Spleen (tissue), 11 donors: ENCODE data around the gene LTBP1. TPM values are rescaled to one million over a fixed set of nuclear protein-coding genes. Genes with fewer than 3 reads are reported as not detected.

Experiments
- DNase-seq: peaks from one replicate; pipeline ENCODE4 v3.0.0-alpha.2; 2020
- H3K27ac ChIP-seq, 8 donors: fragments of 200-600 bp; sonication (generic) in 7 of 8; 1 replicate in 4 of 8; 2 replicates in 4 of 8; pipeline versions ENCODE4 v1.5.0 to v1.8.0; 2016 to 2021; ENCODE audit warnings: inconsistent platforms in 4 of 8, mild to moderate bottlenecking in 4 of 8, moderate library complexity in 1 of 8
- H3K27me3 ChIP-seq, 7 donors: fragments of 200-600 bp; sonication (generic) in 6 of 7; replicated peaks in 1 of 7; 1 replicate in 4 of 7; 2 replicates in 3 of 7; pipeline versions ENCODE4 v1.5.0 to v1.8.0; 2016 to 2021; ENCODE audit warnings: inconsistent platforms in 3 of 7, mild to moderate bottlenecking in 1 of 7
- H3K36me3 ChIP-seq, 6 donors: fragments of 200-600 bp; sonication (generic) in 5 of 6; 1 replicate in 4 of 6; 2 replicates in 2 of 6; pipeline versions ENCODE4 v1.5.0 to v1.8.0; 2016 to 2021; ENCODE audit warnings: inconsistent platforms in 2 of 6
- H3K4me1 ChIP-seq, 6 donors: fragments of 200-600 bp; sonication (generic) in 5 of 6; 1 replicate in 3 of 6; 2 replicates in 3 of 6; pipeline versions ENCODE4 v1.5.0 to v1.8.0; 2016 to 2021; ENCODE audit warnings: inconsistent platforms in 3 of 6
- H3K4me3 ChIP-seq, 8 donors: fragments of 200-600 bp; sonication (generic) in 7 of 8; 1 replicate in 4 of 8; 2 replicates in 4 of 8; pipeline versions ENCODE4 v1.5.0 to v1.8.0; 2016 to 2021; ENCODE audit warnings: inconsistent platforms in 4 of 8, mild to moderate bottlenecking in 4 of 8, moderate library complexity in 2 of 8
- H3K9me3 ChIP-seq, 8 donors: fragments of 200-600 bp; sonication (generic) in 7 of 8; 1 replicate in 4 of 8; 2 replicates in 4 of 8; pipeline versions ENCODE4 v1.5.0 to v1.8.0; 2016 to 2021; ENCODE audit warnings: inconsistent platforms in 4 of 8
- POLR2A ChIP-seq, 3 donors: fragments of 450-650 bp; IDR thresholded peaks; one replicate each; pipeline ENCODE4 v1.5.1; 2017; ENCODE audit warnings: antibody characterized with exemption in 3 of 3, mild to moderate bottlenecking in 1 of 3
- POLR2AphosphoS5 ChIP-seq, 3 donors: sonication (generic); formaldehyde crosslinking; IDR thresholded peaks; one replicate each; pipeline ENCODE4 v1.5.1; 2017; ENCODE audit warnings: antibody characterized with exemption in 3 of 3
- WGBS, 5 donors: extraction: QIAGEN DNeasy Blood & Tissue Kit in 3 of 5; methylation state at CpG; one replicate each; pipeline versions ENCODE4 v1.1.5 to v1.1.7; 2013 to 2018; 5-methylcytosine and 5-hydroxymethylcytosine counted together
- intact Hi-C: fragments of 100-400 bp; cut with DNase I; formaldehyde crosslinking; loops from one replicate; pipeline ENCODE4 v1.15.0; 2023; ENCODE audit warnings: low total_unique reads
- polyA plus RNA-seq, 3 donors: library from polyadenylated mRNA; stranded (reverse); fragments of 200-250 nt; gene quantifications; one replicate each; pipeline ENCODE4 v1.2.1, GENCODE V29; 2013
- total RNA-seq, 7 donors: library from RNA; depleted of rRNA in 3 of 7; stranded (reverse); fragments of >200 nt in 3 of 7; fragmentation: NEBNext Ultra II Directional in 4 of 7; extraction: Animal tissue kit (Norgen Biotek cat#: 25700) in 4 of 7; gene quantifications; one replicate each; pipeline versions ENCODE4 v1.1.0 to v1.2.1, GENCODE V29; 2016 to 2021
- TF ChIP-seq, protein P1 (sequence below), 11 experiments: fragments of 200-600 bp in 7 of 11; fragments of 450-650 bp in 4 of 11; sonication (generic) in 4 of 11; IDR thresholded peaks in 8 of 11; conservative IDR thresholded peaks in 3 of 11; 1 replicate in 7 of 11; 2 replicates in 4 of 11; pipeline versions ENCODE4 v1.4.0 to v1.8.0; 2016 to 2021; ENCODE audit warnings: antibody characterized with exemption in 11 of 11, inconsistent platforms in 4 of 11, mild to moderate bottlenecking in 1 of 11
- donor health status: healthy with polysubstance abuse.
- donor health status: DM: no; HTN: no; CAD: no; lungs with moderate emphysema.
- donor health status: DM: no; HTN: no; CAD: no.
- donor health status: Bipolar disorder and iron deficiency.
- donor health status: healthy.
- donor health status: DM: no; HTN: no; CAD: no.
- donor health status: DM: yes; HTN: yes; CAD: no.

LTBP1 gene
- total and polyA plus RNA-seq, 10 donors, result 6.8 to 28.0 (median 13.3) TPM

- WGBS, 5 donors, result 96 to 100% (median 100%) methylated on average over 2 of the region's 2 CpGs; no CpG with 5 or more reads in 1 of the 5 donors
- TF ChIP-seq POLR2AphosphoS5 (IDR thresholded peaks at IDR 0.05), result no peak
- TF ChIP-seq, protein P1, sequence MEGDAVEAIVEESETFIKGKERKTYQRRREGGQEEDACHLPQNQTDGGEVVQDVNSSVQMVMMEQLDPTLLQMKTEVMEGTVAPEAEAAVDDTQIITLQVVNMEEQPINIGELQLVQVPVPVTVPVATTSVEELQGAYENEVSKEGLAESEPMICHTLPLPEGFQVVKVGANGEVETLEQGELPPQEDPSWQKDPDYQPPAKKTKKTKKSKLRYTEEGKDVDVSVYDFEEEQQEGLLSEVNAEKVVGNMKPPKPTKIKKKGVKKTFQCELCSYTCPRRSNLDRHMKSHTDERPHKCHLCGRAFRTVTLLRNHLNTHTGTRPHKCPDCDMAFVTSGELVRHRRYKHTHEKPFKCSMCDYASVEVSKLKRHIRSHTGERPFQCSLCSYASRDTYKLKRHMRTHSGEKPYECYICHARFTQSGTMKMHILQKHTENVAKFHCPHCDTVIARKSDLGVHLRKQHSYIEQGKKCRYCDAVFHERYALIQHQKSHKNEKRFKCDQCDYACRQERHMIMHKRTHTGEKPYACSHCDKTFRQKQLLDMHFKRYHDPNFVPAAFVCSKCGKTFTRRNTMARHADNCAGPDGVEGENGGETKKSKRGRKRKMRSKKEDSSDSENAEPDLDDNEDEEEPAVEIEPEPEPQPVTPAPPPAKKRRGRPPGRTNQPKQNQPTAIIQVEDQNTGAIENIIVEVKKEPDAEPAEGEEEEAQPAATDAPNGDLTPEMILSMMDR (IDR thresholded peaks at IDR 0.05 in 8 of 11, conservative IDR thresholded peaks at IDR 0.05 in 3 of 11), result no peak
- TF ChIP-seq POLR2A (IDR thresholded peaks at IDR 0.05), result no peak
- Histone ChIP-seq H3K27ac (no peak overlapping the region), H3K36me3 (peaks cover 0 to 13% (median 0%) of the 10 kb centered on the region in 6 donors), H3K27me3 (no peaks in the 10 kb centered on the region), H3K4me1 (peaks cover 0 to 9% (median 0%) of the 10 kb centered on the region in 6 donors), H3K9me3 (peaks cover 0 to 18% (median 15%) of the 10 kb centered on the region in 8 donors), H3K4me3 (no peak overlapping the region)
- DNase-seq, result no peak
- intact Hi-C loops, result no loop called here
Measured at GRCh38 chr2:33267043-33267442, 320.3 kb downstream of the LTBP1 start.

GRCh38 chr2:33267756-33268155 is 321.0 kb downstream of the LTBP1 start:
- TF ChIP-seq, protein P1 (IDR thresholded peaks at IDR 0.05 in 8 of 11, conservative IDR thresholded peaks at IDR 0.05 in 3 of 11), result no peak
- TF ChIP-seq POLR2A (IDR thresholded peaks at IDR 0.05) (no peak), POLR2AphosphoS5 (IDR thresholded peaks at IDR 0.05) (no peak)
- H3K27ac ChIP-seq, result no peak overlapping the region

DNA sequence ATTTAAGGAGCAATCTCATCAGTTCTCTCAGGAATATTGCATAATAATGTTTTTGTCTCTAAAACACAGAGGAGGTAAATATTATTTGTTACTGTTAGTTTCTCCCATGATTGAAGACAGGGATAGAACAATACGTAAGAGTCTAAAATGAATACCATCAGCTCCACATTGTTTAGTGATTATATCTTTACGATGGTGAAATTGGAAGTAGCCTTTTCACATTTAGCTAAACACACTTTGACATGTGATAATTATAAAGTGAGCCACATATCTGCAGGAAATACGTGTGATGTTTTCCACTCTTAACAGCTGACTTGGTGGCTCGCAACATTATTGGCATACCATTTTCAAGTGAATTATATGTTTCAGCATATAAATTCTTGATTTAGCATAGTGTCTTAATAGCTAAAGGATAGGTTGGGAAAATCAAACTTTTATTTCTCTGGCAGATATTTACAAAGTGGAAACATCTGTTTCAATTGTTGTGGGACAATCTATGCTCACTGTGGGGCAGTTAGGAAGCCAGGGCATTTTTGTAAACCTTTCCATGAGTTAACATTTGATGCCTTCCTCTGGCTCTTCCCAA is 321.6 kb downstream of the LTBP1 start:
- Histone ChIP-seq H3K4me1 (peaks cover 0 to 15% (median 0%) of the 10 kb centered on the region in 6 donors), H3K9me3 (peaks cover 0 to 18% (median 15%) of the 10 kb centered on the region in 8 donors), H3K27me3 (no peaks in the 10 kb centered on the region), H3K36me3 (peaks cover 0 to 13% (median 0%) of the 10 kb centered on the region in 6 donors), H3K4me3 (no peak overlapping the region), H3K27ac (no peak overlapping the region)
- WGBS, 5 donors, result 83 to 89% (median 87%) methylated on average over 4 of the region's 4 CpGs
- TF ChIP-seq POLR2A (IDR thresholded peaks at IDR 0.05) (no peak), POLR2AphosphoS5 (IDR thresholded peaks at IDR 0.05) (no peak)
- TF ChIP-seq, protein P1 (IDR thresholded peaks at IDR 0.05 in 8 of 11, conservative IDR thresholded peaks at IDR 0.05 in 3 of 11), result no peak
- DNase-seq, result no peak
- intact Hi-C loops, result no loop called here

More at GRCh38 chr2:33267756-33268155, 321.0 kb downstream of the LTBP1 start:
- intact Hi-C loops, result no loop called here
- Histone ChIP-seq H3K4me1 (peaks cover 0 to 15% (median 0%) of the 10 kb centered on the region in 6 donors), H3K27me3 (no peaks in the 10 kb centered on the region), H3K4me3 (no peak overlapping the region), H3K9me3 (peaks cover 0 to 18% (median 15%) of the 10 kb centered on the region in 8 donors), H3K36me3 (peaks cover 0 to 13% (median 0%) of the 10 kb centered on the region in 6 donors)
- no peak for DNase-seq

DNA sequence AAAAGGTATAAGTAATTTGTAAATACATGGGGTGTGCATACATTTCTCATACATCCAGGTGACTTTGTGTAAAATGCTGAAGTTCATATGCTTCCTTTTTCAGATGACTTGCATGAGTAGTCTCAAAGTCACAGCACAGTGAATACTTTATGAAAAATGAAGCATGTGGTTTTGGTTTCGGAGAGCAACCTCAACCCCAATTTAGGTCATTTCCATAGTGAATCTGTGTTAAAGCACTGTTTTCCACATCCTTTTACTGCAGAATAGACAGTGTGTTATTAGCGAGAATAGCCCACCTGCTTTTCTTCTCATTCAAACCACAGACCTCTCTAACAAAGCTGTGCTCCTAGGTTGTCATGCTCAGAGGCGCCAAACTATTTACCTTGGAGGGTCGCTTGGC is 325.2 kb downstream of the LTBP1 start:
- peaks cover 0 to 15% (median 0%) of the 10 kb centered on the region in 6 donors for H3K4me1 ChIP-seq
- H3K36me3 ChIP-seq, result peaks cover 0 to under 1% (median 0%) of the 10 kb centered on the region in 6 donors
- TF ChIP-seq, protein P1 (IDR thresholded peaks at IDR 0.05 in 8 of 11, conservative IDR thresholded peaks at IDR 0.05 in 3 of 11), result no peak
- TF ChIP-seq POLR2A (IDR thresholded peaks at IDR 0.05) (no peak), POLR2AphosphoS5 (IDR thresholded peaks at IDR 0.05) (no peak)
- H3K27me3 ChIP-seq, result no peaks in the 10 kb centered on the region
- H3K9me3 ChIP-seq, result peaks cover 0 to 4% (median 2%) of the 10 kb centered on the region in 8 donors
- no peak for DNase-seq
- H3K27ac ChIP-seq, result no peak overlapping the region
- no peak overlapping the region for H3K4me3 ChIP-seq
- intact Hi-C loops, result no loop called here
- WGBS, 5 donors, result 56 to 67% (median 58%) methylated on average over 4 of the region's 4 CpGs
